Cardiac muscle cell (in vitro differentiated cells and primary cell): ENCODE data around the gene IFIT2. TPM values are rescaled to one million over a fixed set of nuclear protein-coding genes. Genes with fewer than 3 reads are reported as not detected.
A peak's percentile ranks its signal among the peaks of the same experiment; 100 is the strongest.

Experiments used
- DNase-seq, 2 donors: peaks; one replicate each; pipeline versions ENCODE4 v3.0.0 to v3.0.0-alpha.2; 2010 to 2017; ENCODE audit warnings: low read depth in 1 of 2, low spot score in 1 of 2
- H3K27ac ChIP-seq: fragments of 200-600 bp; sonication (generic); 2 replicates; pipeline ENCODE4 v1.5.1; 2016
- H3K27me3 ChIP-seq: fragments of 200-600 bp; sonication (generic); 2 replicates; pipeline ENCODE4 v1.6.0; 2016; ENCODE audit warnings: control low read depth
- H3K36me3 ChIP-seq: fragments of 200-600 bp; sonication (generic); 2 replicates; pipeline ENCODE4 v1.5.1; 2016; ENCODE audit warnings: control low read depth
- H3K4me1 ChIP-seq: fragments of 200-600 bp; sonication (generic); 2 replicates; pipeline ENCODE4 v1.8.1; 2017; ENCODE audit warnings: low read depth, mild to moderate bottlenecking, mixed run types
- H3K4me3 ChIP-seq: fragments of 200-600 bp; sonication (generic); 2 replicates; pipeline ENCODE4 v1.5.1; 2016; ENCODE audit warnings: mild to moderate bottlenecking
- H3K9me3 ChIP-seq: fragments of 200-600 bp; sonication (generic); 2 replicates; pipeline ENCODE4 v1.5.1; 2017; ENCODE audit warnings: low read depth, mild to moderate bottlenecking, control low read depth
- polyA plus RNA-seq: library from polyadenylated mRNA; unstranded; fragments of >200 nt; fragmentation: Nextera tagmentation; extraction: Ambion mirVana; gene quantifications from 2 replicates; pipeline ENCODE4 v1.2.1, GENCODE V29; 2016
- total RNA-seq: library from RNA; depleted of rRNA; stranded (reverse); fragments of >200 nt; gene quantifications from 2 replicates; pipeline ENCODE4 v1.2.3, GENCODE V29; 2016
- TF ChIP-seq, protein P1 (sequence below): IDR thresholded peaks from 2 replicates; pipeline ENCODE4 v1.5.1; 2012; ENCODE audit warnings: low read depth, mild to moderate bottlenecking, low read length

Gene IFIT2
- total and polyA plus RNA-seq, 2 experiments from 2014 or later = 0.07 TPM; not detected in 1

DNA sequence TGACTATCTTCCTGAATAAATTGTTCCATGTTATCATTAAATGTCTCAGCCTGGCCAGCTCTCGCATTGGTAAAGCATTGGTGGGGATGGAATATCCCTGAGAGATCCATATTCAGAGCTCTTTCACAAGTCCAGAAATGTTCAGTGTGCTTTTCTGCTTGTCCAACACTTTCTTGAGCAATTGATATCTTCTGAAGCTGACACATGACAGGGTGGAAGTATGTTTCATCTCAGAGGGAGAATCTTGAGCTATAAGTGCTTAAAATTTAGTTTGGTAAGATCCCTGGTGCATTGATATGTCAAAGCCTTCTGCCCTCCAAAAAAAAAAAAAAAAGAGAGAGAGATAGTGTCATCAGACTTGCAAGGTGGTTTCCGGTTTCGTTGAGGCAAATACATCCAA is 33.4 kb downstream of the IFIT2 start:
- TF ChIP-seq, protein P1, sequence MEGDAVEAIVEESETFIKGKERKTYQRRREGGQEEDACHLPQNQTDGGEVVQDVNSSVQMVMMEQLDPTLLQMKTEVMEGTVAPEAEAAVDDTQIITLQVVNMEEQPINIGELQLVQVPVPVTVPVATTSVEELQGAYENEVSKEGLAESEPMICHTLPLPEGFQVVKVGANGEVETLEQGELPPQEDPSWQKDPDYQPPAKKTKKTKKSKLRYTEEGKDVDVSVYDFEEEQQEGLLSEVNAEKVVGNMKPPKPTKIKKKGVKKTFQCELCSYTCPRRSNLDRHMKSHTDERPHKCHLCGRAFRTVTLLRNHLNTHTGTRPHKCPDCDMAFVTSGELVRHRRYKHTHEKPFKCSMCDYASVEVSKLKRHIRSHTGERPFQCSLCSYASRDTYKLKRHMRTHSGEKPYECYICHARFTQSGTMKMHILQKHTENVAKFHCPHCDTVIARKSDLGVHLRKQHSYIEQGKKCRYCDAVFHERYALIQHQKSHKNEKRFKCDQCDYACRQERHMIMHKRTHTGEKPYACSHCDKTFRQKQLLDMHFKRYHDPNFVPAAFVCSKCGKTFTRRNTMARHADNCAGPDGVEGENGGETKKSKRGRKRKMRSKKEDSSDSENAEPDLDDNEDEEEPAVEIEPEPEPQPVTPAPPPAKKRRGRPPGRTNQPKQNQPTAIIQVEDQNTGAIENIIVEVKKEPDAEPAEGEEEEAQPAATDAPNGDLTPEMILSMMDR = no peak
- H3K36me3 ChIP-seq = no peaks in the 10 kb centered on the region
- no peaks in the 10 kb centered on the region for H3K9me3 ChIP-seq
- no peak overlapping the region for H3K4me3 ChIP-seq
- H3K4me1 ChIP-seq = peaks cover 16% of the 10 kb centered on the region
- no peak overlapping the region for H3K27ac ChIP-seq
- DNase-seq = no peak
- no peaks in the 10 kb centered on the region for H3K27me3 ChIP-seq

DNA sequence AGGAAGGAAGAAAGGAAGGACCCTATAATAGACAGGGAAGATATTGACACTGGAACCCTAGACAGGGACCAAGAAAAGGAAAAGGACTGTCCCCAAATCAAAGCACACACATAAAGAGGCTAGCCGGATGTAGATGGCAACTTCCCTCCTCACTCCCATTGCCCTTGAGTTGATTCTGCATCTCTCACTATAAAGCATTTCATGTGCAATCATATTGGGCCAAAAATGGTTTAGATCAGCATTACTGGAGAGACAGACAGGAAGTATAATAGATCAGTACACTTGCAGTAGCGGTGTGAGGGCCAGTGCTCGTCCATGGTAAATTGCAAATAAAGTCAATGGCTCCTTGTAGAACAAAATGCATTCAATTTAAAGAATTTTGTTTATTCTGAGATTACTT is 34.4 kb downstream of the IFIT2 start:
- no peak overlapping the region for H3K4me3 ChIP-seq
- H3K36me3 ChIP-seq = no peaks in the 10 kb centered on the region
- no peaks in the 10 kb centered on the region for H3K27me3 ChIP-seq
- TF ChIP-seq, protein P1 = no peak
- no peak overlapping the region for H3K27ac ChIP-seq
- peaks cover 16% of the 10 kb centered on the region for H3K4me1 ChIP-seq
- no peak for DNase-seq
- H3K9me3 ChIP-seq = no peaks in the 10 kb centered on the region

DNA sequence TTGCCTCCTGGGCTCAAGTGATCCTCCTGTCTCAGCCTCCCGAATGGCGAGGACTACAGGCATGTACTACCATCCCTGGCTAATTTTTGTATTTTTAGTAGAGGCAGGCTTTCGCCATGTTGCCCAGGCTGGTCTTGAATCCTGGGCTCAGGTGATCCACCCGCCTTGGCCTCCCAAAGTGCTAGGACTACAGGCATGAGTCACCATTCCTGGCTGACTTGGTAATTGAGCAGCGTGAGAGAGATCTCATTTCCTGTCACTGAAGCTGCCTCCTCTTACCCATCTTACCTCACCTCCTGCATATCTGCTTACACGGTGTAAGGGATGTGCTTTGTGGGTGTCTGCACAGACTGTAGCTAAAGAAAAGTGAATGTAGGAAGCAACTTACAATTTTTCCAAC is 35.6 kb downstream of the IFIT2 start:
- TF ChIP-seq, protein P1 = no peak
- H3K9me3 ChIP-seq = no peaks in the 10 kb centered on the region
- H3K4me1 ChIP-seq = peaks cover 13% of the 10 kb centered on the region
- no peak overlapping the region for H3K27ac ChIP-seq
- no peaks in the 10 kb centered on the region for H3K27me3 ChIP-seq
- peak in 1 of 2 donors; percentile 45 for DNase-seq
- no peak overlapping the region for H3K4me3 ChIP-seq
- H3K36me3 ChIP-seq = no peaks in the 10 kb centered on the region

DNA sequence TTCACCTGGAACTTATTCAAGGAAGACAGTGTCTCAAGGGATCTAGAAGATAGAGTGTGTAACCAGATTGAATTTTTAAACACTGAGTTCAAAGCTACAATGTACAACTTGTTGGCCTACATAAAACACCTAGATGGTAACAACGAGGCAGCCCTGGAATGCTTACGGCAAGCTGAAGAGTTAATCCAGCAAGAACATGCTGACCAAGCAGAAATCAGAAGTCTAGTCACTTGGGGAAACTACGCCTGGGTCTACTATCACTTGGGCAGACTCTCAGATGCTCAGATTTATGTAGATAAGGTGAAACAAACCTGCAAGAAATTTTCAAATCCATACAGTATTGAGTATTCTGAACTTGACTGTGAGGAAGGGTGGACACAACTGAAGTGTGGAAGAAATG is 36.9 kb downstream of the IFIT2 start:
- H3K4me1 ChIP-seq = peaks cover 6% of the 10 kb centered on the region
- no peak overlapping the region for H3K4me3 ChIP-seq
- H3K27me3 ChIP-seq = no peaks in the 10 kb centered on the region
- H3K36me3 ChIP-seq = no peaks in the 10 kb centered on the region
- TF ChIP-seq, protein P1 = no peak
- H3K9me3 ChIP-seq = no peaks in the 10 kb centered on the region
- no peak for DNase-seq
- no peak overlapping the region for H3K27ac ChIP-seq

DNA sequence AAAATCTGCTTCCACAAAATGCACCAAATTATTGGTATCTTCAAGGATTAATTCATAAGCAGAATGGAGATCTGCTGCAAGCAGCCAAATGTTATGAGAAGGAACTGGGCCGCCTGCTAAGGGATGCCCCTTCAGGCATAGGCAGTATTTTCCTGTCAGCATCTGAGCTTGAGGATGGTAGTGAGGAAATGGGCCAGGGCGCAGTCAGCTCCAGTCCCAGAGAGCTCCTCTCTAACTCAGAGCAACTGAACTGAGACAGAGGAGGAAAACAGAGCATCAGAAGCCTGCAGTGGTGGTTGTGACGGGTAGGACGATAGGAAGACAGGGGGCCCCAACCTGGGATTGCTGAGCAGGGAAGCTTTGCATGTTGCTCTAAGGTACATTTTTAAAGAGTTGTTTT is 38.0 kb downstream of the IFIT2 start:
- TF ChIP-seq, protein P1 = no peak

DNA sequence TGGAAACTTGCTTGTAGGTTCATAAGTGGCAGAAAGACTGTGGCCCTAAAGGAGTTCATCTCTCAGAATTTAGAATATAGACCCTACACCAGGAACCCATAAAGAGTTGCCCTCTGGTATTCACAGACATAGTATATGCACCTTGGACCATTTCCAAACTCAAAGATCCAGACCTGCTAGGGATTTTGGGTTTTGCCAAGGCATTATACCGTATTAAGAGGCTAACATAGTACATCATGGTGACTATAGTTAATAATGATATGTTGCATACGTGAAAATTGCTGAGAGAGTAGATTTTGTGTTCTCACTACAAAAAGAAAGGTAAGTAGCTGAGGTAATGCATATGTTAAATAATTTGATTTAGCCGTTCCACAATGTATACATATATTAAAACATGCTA is 39.8 kb downstream of the IFIT2 start:
- H3K4me3 ChIP-seq = no peak overlapping the region
- no peaks in the 10 kb centered on the region for H3K36me3 ChIP-seq
- H3K27ac ChIP-seq = no peak overlapping the region
- DNase-seq = no peak
- H3K9me3 ChIP-seq = no peaks in the 10 kb centered on the region
- H3K4me1 ChIP-seq = peaks cover 7% of the 10 kb centered on the region
- no peaks in the 10 kb centered on the region for H3K27me3 ChIP-seq
- TF ChIP-seq, protein P1 = no peak

More for the DNA sequence above, 38.0 kb downstream of the IFIT2 start:
- no peak overlapping the region for H3K27ac ChIP-seq
- no peak for DNase-seq
- no peaks in the 10 kb centered on the region for H3K36me3 ChIP-seq
- H3K9me3 ChIP-seq = no peaks in the 10 kb centered on the region
- H3K4me3 ChIP-seq = no peak overlapping the region
- no peaks in the 10 kb centered on the region for H3K27me3 ChIP-seq
- peaks cover 7% of the 10 kb centered on the region for H3K4me1 ChIP-seq
